ENCODE measurements around the gene METTL26. TPM values are rescaled to one million over a fixed set of nuclear protein-coding genes. Genes with fewer than 3 reads are reported as not detected.

METTL26 gene
- total and polyA plus RNA-seq, 2 of the 8 experiments (the other 6 are each of a cell fraction or from before 2014, with no cell fraction given): 100 to 186 TPM

- TF ChIP-seq CREB1 (IDR thresholded peaks at IDR 0.05) (no peak), USF2 (IDR thresholded peaks at IDR 0.05; ENCODE audit: low read length) (no peak), GTF2F1 (IDR thresholded peaks at IDR 0.05; ENCODE audit: borderline replicate concordance, low read depth, low read length) (no peak), TEAD4 (IDR thresholded peaks at IDR 0.05; ENCODE audit: low read depth, low read length) (no peak), BRCA1 (IDR thresholded peaks at IDR 0.05; ENCODE audit: low read depth, low read length) (no peak), TBP (IDR thresholded peaks at IDR 0.05; ENCODE audit: low read depth, low read length) (no peak), CBX5 (IDR thresholded peaks at IDR 0.05; ENCODE audit: low read depth, low read length) (no peak), POU5F1 (IDR thresholded peaks at IDR 0.05; ENCODE audit: low read depth, low read length) (no peak), SIN3A (conservative IDR thresholded peaks at IDR 0.05 in 1 of 2, IDR thresholded peaks at IDR 0.05 in 1 of 2; ENCODE audit: low read depth in 1 of 2, low read length in 2 of 2) (no peak), SP1 (IDR thresholded peaks at IDR 0.05; ENCODE audit: low read depth, low read length) (no peak)
These were observed 7.6 kb downstream of the METTL26 start (continued) for GRCh38 chr16:628321-629061.

All from H1 (cell line).